Measurements from ENCODE around the gene USP43. TPM values are rescaled to one million over a fixed set of nuclear protein-coding genes. Genes with fewer than 3 reads are reported as not detected.

Gene USP43
- total RNA-seq, 1 experiment from 2014 or later, result 8.1 TPM

- H3K4me3 ChIP-seq (ENCODE audit: low read length), result peak overlapping the region; percentile 77
- TF ChIP-seq CTCF (conservative IDR thresholded peaks at IDR 0.05; ENCODE audit: low read depth, low read length) (peak; percentile 42; the same call in 1 of the 2 replicates), EZH2phosphoT487 (IDR thresholded peaks at IDR 0.05; ENCODE audit: borderline replicate concordance, low read length) (no peak), EZH2 (IDR thresholded peaks at IDR 0.05; ENCODE audit: low read length, unreplicated experiment) (no peak)
- peaks cover 17% of the 10 kb centered on the region; the same call in 1 of the 2 replicates for H3K4me1 ChIP-seq (ENCODE audit: insufficient read depth, low read length)
- H2AFZ ChIP-seq (ENCODE audit: low read length), result peak overlapping the region; percentile 85
- BruUV-seq (replicated peaks), result no TSS peak
- ChIA-PET POLR2A (ENCODE audit: unreplicated experiment) (interaction anchor here (0.6 kb wide), 1 partner anchor 19 kb away, joined by 4 read pairs; no protein-coding TSS in a partner anchor), CTCF (interaction anchor here (0.7 kb wide), 2 partner anchors 17 to 36 kb away, joined by 3 to 4 read pairs; no protein-coding TSS in a partner anchor)
- H3F3A ChIP-seq (ENCODE audit: low read length, unreplicated experiment), result no peaks in the 10 kb centered on the region
- H3K36me3 ChIP-seq (ENCODE audit: low read depth, low read length), result no peaks in the 10 kb centered on the region
- H3K27me3 ChIP-seq (ENCODE audit: low read length), result no peaks in the 10 kb centered on the region
- intact Hi-C loops (cut with micrococcal nuclease), result loop anchor here (2.0 to 10.0 kb wide), 3 partner anchors 31 to 79 kb away; partner anchors contain the start of gene CFAP52
- peak; percentile 51 for DNase-seq
- H3K9ac ChIP-seq (ENCODE audit: low read length), result peak overlapping the region; percentile 95
- no peaks in the 10 kb centered on the region for H3K9me3 ChIP-seq (ENCODE audit: low read length)
- H4K20me1 ChIP-seq (ENCODE audit: low read length), result no peaks in the 10 kb centered on the region
- H3K27ac ChIP-seq (ENCODE audit: low read length), result peak overlapping the region; percentile 37; the same call in 1 of the 2 replicates
- H3K79me2 ChIP-seq (ENCODE audit: low read length), result peaks cover 57% of the 10 kb centered on the region
- no peaks in the 10 kb centered on the region for H3K9me2 ChIP-seq (replicated peaks; ENCODE audit: low read length)
- peak; percentile 43 for ATAC-seq
- peak overlapping the region; percentile 86 for H3K4me2 ChIP-seq (ENCODE audit: low read length)
These were observed 681 bp downstream of the USP43 start for GRCh38 chr17:9645851-9646545.

GRCh38 chr17:9646546-9646885, 1.2 kb downstream of the USP43 start:
- ChIA-PET CTCF (interaction anchor here (0.6 to 0.7 kb wide), 2 partner anchors 17 to 94 kb away, joined by 4 to 10 read pairs; no protein-coding TSS in a partner anchor), POLR2A (ENCODE audit: unreplicated experiment) (no interaction called here)
- Histone ChIP-seq H3K4me1 (ENCODE audit: insufficient read depth, low read length) (peaks cover 17% of the 10 kb centered on the region; the same call in 1 of the 2 replicates), H3K4me3 (ENCODE audit: low read length) (peak overlapping the region; percentile 77), H3K27ac (ENCODE audit: low read length) (peak overlapping the region; percentile 37; the same call in 1 of the 2 replicates), H3K4me2 (ENCODE audit: low read length) (peak overlapping the region; percentile 86), H4K20me1 (ENCODE audit: low read length) (no peaks in the 10 kb centered on the region), H3F3A (ENCODE audit: low read length, unreplicated experiment) (no peaks in the 10 kb centered on the region), H3K9ac (ENCODE audit: low read length) (peak overlapping the region; percentile 95), H3K36me3 (ENCODE audit: low read depth, low read length) (no peaks in the 10 kb centered on the region), H3K79me2 (ENCODE audit: low read length) (peaks cover 63% of the 10 kb centered on the region), H3K9me3 (ENCODE audit: low read length) (no peaks in the 10 kb centered on the region), H3K9me2 (replicated peaks; ENCODE audit: low read length) (no peaks in the 10 kb centered on the region), H3K27me3 (ENCODE audit: low read length) (no peaks in the 10 kb centered on the region), H2AFZ (ENCODE audit: low read length) (peak overlapping the region; percentile 85; the same call in 1 of the 2 replicates)
- no peak for TF ChIP-seq EZH2 (IDR thresholded peaks at IDR 0.05; ENCODE audit: low read length, unreplicated experiment)
- TF ChIP-seq EZH2phosphoT487 (IDR thresholded peaks at IDR 0.05; ENCODE audit: borderline replicate concordance, low read length), result no peak
- TF ChIP-seq CTCF (conservative IDR thresholded peaks at IDR 0.05; ENCODE audit: low read depth, low read length), result no peak
- no peak for DNase-seq
- no peak for ATAC-seq
- intact Hi-C loops (cut with micrococcal nuclease), result loop anchor here (10.0 kb wide), 1 partner anchor 78 kb away; no protein-coding TSS in a partner anchor
- BruUV-seq (replicated peaks), result TSS peak; percentile 53

Data from PC-3 (cell line).